ENCODE data around the gene AGAP2.

The AGAP2 gene

GRCh38 chr12:57756406-57757341, 18.1 kb upstream of the AGAP2 start:
- H3K4me3 ChIP-seq (ENCODE audit: low read depth, low read length): peak overlapping the region; percentile 60
- TF ChIP-seq, protein P1, sequence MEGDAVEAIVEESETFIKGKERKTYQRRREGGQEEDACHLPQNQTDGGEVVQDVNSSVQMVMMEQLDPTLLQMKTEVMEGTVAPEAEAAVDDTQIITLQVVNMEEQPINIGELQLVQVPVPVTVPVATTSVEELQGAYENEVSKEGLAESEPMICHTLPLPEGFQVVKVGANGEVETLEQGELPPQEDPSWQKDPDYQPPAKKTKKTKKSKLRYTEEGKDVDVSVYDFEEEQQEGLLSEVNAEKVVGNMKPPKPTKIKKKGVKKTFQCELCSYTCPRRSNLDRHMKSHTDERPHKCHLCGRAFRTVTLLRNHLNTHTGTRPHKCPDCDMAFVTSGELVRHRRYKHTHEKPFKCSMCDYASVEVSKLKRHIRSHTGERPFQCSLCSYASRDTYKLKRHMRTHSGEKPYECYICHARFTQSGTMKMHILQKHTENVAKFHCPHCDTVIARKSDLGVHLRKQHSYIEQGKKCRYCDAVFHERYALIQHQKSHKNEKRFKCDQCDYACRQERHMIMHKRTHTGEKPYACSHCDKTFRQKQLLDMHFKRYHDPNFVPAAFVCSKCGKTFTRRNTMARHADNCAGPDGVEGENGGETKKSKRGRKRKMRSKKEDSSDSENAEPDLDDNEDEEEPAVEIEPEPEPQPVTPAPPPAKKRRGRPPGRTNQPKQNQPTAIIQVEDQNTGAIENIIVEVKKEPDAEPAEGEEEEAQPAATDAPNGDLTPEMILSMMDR (IDR thresholded peaks at IDR 0.05; ENCODE audit: low read depth, low read length): peak; percentile 65

- TF ChIP-seq, protein P1 (IDR thresholded peaks at IDR 0.05; ENCODE audit: low read depth, low read length): no peak
- H3K4me3 ChIP-seq (ENCODE audit: low read depth, low read length): peak overlapping the region; percentile 60
Observed at GRCh38 chr12:57755454-57756372, 17.2 kb upstream of the AGAP2 start.

- H3K4me3 ChIP-seq (ENCODE audit: low read depth, low read length): peak overlapping the region; percentile 60
- TF ChIP-seq, protein P1 (IDR thresholded peaks at IDR 0.05; ENCODE audit: low read depth, low read length): no peak
Observed at GRCh38 chr12:57755194-57755453, 16.6 kb upstream of the AGAP2 start.

- peak within 1 kb of the TSS; percentile 60 for H3K4me3 ChIP-seq (ENCODE audit: low read depth, low read length)
- TF ChIP-seq, protein P1 (IDR thresholded peaks at IDR 0.05; ENCODE audit: low read depth, low read length): no peak
Observed at GRCh38 chr12:57754411-57755193, 16.1 kb upstream of the AGAP2 start, which contains the start of gene MARCHF9. Gene MARCHF9 (plus strand): TSS chr12:57755103. CDS start chr12:57755529, 426 bp downstream.

- no peak overlapping the region for H3K4me3 ChIP-seq (ENCODE audit: low read depth, low read length)
Observed at GRCh38 chr12:57753756-57754337, 15.3 kb upstream of the AGAP2 start.

GRCh38 chr12:57752668-57753000, 14.1 kb upstream of the AGAP2 start:
- TF ChIP-seq, protein P1 (IDR thresholded peaks at IDR 0.05; ENCODE audit: low read depth, low read length): no peak
- peak overlapping the region; percentile 24 for H3K4me3 ChIP-seq (ENCODE audit: low read depth, low read length)

More at GRCh38 chr12:57753756-57754337, 15.3 kb upstream of the AGAP2 start:
- TF ChIP-seq, protein P1 (IDR thresholded peaks at IDR 0.05; ENCODE audit: low read depth, low read length): no peak

Measured in WI38 (cell line).